Ovary (tissue), 9 donors: ENCODE data around the gene GTF2IRD1. TPM values are rescaled to one million over a fixed set of nuclear protein-coding genes. Genes with fewer than 3 reads are reported as not detected.

Experiments
- DNase-seq, 5 donors: peaks; one replicate each; pipeline ENCODE4 v3.0.0-alpha.2; 2019 to 2020
- H3K27ac ChIP-seq, 2 donors: fragments of 200-600 bp; one replicate each; pipeline versions ENCODE4 v1.5.1 to v1.8.0; 2019 to 2022
- H3K27me3 ChIP-seq: fragments of 200-600 bp; one replicate; pipeline ENCODE4 v1.8.0; 2022
- H3K36me3 ChIP-seq: fragments of 200-600 bp; sonication (generic); one replicate; pipeline ENCODE4 v1.5.1; 2019
- H3K4me1 ChIP-seq: one replicate; pipeline ENCODE4 v1.8.1; 2013; ENCODE audit warnings: mild to moderate bottlenecking, moderate library complexity; ENCODE audit not compliant: insufficient read depth
- H3K4me3 ChIP-seq: fragments of 200-600 bp; sonication (generic); one replicate; pipeline ENCODE4 v1.5.1; 2017
- H3K9me3 ChIP-seq, 2 donors: fragments of 200-600 bp in 1 of 2; sonication (generic) in 1 of 2; one replicate each; pipeline versions ENCODE4 v1.5.1 to v1.8.1; 2013 to 2019; ENCODE audit warnings: mild to moderate bottlenecking in 1 of 2, moderate library complexity in 1 of 2
- EP300 ChIP-seq: sonication (generic); formaldehyde crosslinking; IDR thresholded peaks from one replicate; pipeline ENCODE4 v1.6.1; 2017; ENCODE audit warnings: antibody characterized with exemption
- POLR2A ChIP-seq: fragments of 450-650 bp; IDR thresholded peaks from one replicate; pipeline ENCODE4 v1.6.1; 2017; ENCODE audit warnings: antibody characterized with exemption, mild to moderate bottlenecking, moderate library complexity
- WGBS, 3 donors: extraction: QIAGEN DNeasy Blood & Tissue Kit in 1 of 3; methylation state at CpG; one replicate each; pipeline versions ENCODE4 v1.1.5 to v1.1.7; 2013 to 2017; 5-methylcytosine and 5-hydroxymethylcytosine counted together
- intact Hi-C, 4 donors: fragments of 100-400 bp; cut with DNase I; formaldehyde crosslinking; loops; one replicate each; pipeline versions ENCODE4 v1.11.0 to v1.15.1; 2022 to 2023
- polyA plus RNA-seq, 2 donors: library from polyadenylated mRNA; stranded (reverse); fragments of 200-250 nt in 1 of 2; fragments of 350-450 nt in 1 of 2; fragmentation: Illumina TruSeq in 1 of 2; extraction: RNeasy Lipid Tissue Mini Kit (QIAGEN cat#74804) in 1 of 2; gene quantifications; one replicate each; pipeline ENCODE4 v1.2.3, GENCODE V29; 2013 to 2014
- total RNA-seq, 7 donors: library from RNA; depleted of rRNA in 2 of 7; stranded (reverse); fragments of >200 nt in 2 of 7; fragmentation: NEBNext Ultra II Directional in 3 of 7; extraction: Animal tissue kit (Norgen Biotek cat#: 25700) in 3 of 7; gene quantifications; one replicate each; pipeline versions ENCODE4 v1.1.0 to v1.2.4, GENCODE V29; 2016 to 2023
- TF ChIP-seq, protein P1 (sequence below), 3 donors: fragments of 450-650 bp in 2 of 3; fragments of 200-600 bp in 1 of 3; IDR thresholded peaks; one replicate each; pipeline versions ENCODE4 v1.5.1 to v1.8.0; 2016 to 2022; ENCODE audit warnings: antibody characterized with exemption in 3 of 3, mild to moderate bottlenecking in 1 of 3
- donor health status: DM: no; HTN: no; CAD: no; lungs with moderate emphysema.
- donor health status: DM: no; HTN: no; CAD: no.
- donor health status: Bipolar disorder and iron deficiency.
- donor health status: DM: yes; HTN: yes; CAD: no.
- donor health status: DM: no; HTN: no; CAD: no.
- donor health status: DM: yes; HTN: yes; CAD: no.

Gene GTF2IRD1
- total and polyA plus RNA-seq, 9 donors: 12.0 to 39.0 (median 28.0) TPM

DNA sequence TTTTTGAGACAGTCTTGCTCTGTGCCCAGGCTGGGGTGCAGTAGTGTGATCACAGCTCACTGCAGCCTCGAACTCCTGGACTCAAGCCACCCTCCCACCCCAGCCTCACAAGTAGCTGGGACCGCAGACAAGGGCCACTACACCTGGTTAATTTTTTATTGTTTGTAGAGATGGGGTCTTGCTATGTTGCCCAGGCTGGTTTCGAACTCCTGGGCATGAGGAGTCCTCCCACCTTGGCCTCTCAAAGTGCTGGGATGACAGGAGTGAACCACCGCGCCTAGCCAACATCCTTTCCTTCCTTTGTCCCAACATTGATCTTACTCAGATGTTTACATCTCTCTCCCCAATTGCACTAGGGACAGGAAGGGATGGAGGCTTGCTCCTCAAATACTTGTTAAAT is 3.3 kb downstream of the GTF2IRD1 start:
- Histone ChIP-seq H3K9me3 (no peaks in the 10 kb centered on the region), H3K36me3 (no peaks in the 10 kb centered on the region), H3K27ac (no peak overlapping the region), H3K4me3 (no peak overlapping the region), H3K4me1 (peaks cover 6% of the 10 kb centered on the region), H3K27me3 (no peaks in the 10 kb centered on the region)
- intact Hi-C loops: no loop called here
- no peak for TF ChIP-seq POLR2A
- TF ChIP-seq, protein P1, sequence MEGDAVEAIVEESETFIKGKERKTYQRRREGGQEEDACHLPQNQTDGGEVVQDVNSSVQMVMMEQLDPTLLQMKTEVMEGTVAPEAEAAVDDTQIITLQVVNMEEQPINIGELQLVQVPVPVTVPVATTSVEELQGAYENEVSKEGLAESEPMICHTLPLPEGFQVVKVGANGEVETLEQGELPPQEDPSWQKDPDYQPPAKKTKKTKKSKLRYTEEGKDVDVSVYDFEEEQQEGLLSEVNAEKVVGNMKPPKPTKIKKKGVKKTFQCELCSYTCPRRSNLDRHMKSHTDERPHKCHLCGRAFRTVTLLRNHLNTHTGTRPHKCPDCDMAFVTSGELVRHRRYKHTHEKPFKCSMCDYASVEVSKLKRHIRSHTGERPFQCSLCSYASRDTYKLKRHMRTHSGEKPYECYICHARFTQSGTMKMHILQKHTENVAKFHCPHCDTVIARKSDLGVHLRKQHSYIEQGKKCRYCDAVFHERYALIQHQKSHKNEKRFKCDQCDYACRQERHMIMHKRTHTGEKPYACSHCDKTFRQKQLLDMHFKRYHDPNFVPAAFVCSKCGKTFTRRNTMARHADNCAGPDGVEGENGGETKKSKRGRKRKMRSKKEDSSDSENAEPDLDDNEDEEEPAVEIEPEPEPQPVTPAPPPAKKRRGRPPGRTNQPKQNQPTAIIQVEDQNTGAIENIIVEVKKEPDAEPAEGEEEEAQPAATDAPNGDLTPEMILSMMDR (IDR thresholded peaks at IDR 0.05): no peak
- WGBS, 3 donors: 88 to 94% (median 89%) methylated on average over 5 of the region's 5 CpGs
- no peak for DNase-seq

DNA sequence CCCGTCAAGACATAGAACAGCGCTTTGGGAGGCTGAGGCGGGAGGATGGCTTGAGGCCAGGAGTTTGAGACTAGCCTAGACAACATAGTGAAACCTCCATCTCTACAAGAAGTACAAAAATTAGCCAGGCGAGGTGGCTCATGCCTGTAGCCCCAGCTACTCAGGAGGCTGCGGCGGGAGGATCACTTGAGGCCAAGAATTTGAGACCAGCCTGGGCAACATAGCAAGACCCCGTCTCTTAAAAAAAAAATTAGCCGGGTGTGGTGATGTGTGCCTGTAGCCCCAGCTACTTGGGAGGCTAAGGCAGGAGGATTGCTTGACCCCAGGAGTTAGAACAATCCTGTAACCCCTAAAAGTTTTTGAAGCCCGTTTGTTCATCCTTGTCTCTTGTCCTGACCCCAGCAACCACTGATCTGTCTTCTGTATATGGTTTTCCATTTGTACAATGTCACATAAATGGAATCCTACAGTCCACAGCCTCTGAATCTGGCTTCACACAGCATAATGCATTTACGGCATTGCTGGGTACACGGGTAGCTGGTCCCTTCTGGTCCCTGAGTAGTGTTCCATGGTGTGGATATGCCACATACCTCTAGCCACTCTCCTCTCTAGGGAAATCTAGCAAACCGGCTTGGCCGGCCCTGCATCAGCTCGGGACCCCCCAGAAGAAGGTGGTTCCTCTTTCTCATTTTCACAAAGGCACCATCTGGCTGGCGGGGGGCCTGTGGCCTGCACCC is 8.4 kb downstream of the GTF2IRD1 start:
- no peaks in the 10 kb centered on the region for H3K27me3 ChIP-seq
- no peak overlapping the region for H3K27ac ChIP-seq
- DNase-seq: no peak
- H3K4me1 ChIP-seq: no peaks in the 10 kb centered on the region
- no peaks in the 10 kb centered on the region for H3K9me3 ChIP-seq
- H3K36me3 ChIP-seq: no peaks in the 10 kb centered on the region
- intact Hi-C loops: no loop called here
- TF ChIP-seq EP300 (no peak), POLR2A (no peak)
- TF ChIP-seq, protein P1 (IDR thresholded peaks at IDR 0.05): no peak
- WGBS, 3 donors: 90 to 91% (median 90%) methylated on average over 15 of the region's 15 CpGs
- H3K4me3 ChIP-seq: no peak overlapping the region

DNA sequence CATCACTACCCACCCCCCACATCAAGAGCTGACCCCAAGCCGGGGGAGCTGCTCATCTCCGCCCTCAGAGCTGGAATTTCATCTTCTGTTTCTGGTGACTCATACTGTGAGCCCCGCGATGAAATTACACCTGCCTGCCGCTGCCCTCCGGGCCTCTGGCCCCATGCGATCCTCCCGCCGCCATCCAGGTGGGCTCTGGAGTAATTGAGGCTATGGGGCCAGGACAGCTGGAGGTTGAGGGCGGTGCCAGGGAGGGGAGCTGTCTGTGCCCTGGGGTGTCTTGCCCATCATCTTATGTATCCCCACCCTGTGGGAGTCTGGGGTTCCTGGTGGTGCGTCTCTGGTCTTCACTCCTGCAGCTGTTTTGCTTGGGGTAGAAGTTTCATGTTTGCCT is 9.0 kb downstream of the GTF2IRD1 start:
- Histone ChIP-seq H3K4me1 (no peaks in the 10 kb centered on the region), H3K27ac (no peak overlapping the region), H3K36me3 (no peaks in the 10 kb centered on the region), H3K9me3 (no peaks in the 10 kb centered on the region), H3K4me3 (no peak overlapping the region), H3K27me3 (no peaks in the 10 kb centered on the region)
- intact Hi-C loops: no loop called here
- WGBS, 3 donors: 73 to 80% (median 77%) methylated on average over 11 of the region's 11 CpGs
- TF ChIP-seq, protein P1 (IDR thresholded peaks at IDR 0.05): no peak
- TF ChIP-seq EP300: no peak
- TF ChIP-seq POLR2A: no peak
- DNase-seq: no peak

GRCh38 chr7:74464931-74465886 is 11.5 kb downstream of the GTF2IRD1 start:
- H3K27ac ChIP-seq: no peak overlapping the region

More at GRCh38 chr7:74464931-74465886, 11.5 kb downstream of the GTF2IRD1 start:
- Histone ChIP-seq H3K4me1 (no peaks in the 10 kb centered on the region), H3K9me3 (no peaks in the 10 kb centered on the region), H3K36me3 (no peaks in the 10 kb centered on the region), H3K27me3 (no peaks in the 10 kb centered on the region), H3K4me3 (no peak overlapping the region)
- 80 to 84% (median 82%) methylated on average over 7 of the region's 7 CpGs for WGBS, 3 donors
- DNase-seq: no peak
- intact Hi-C loops: no loop called here
- TF ChIP-seq EP300: no peak
- TF ChIP-seq, protein P1 (IDR thresholded peaks at IDR 0.05): no peak
- TF ChIP-seq POLR2A: no peak
